Mesenteric fat pad (tissue), 1 donor: ENCODE data around the gene EPAS1. TPM values are rescaled to one million over a fixed set of nuclear protein-coding genes. Genes with fewer than 3 reads are reported as not detected.

ENCODE experiments used
- DNase-seq: peaks from one replicate; pipeline ENCODE4 v3.0.0-alpha.2; 2020; ENCODE audit warnings: low spot score
- total RNA-seq: library from RNA; stranded (reverse); fragmentation: NEBNext Ultra II Directional; extraction: Animal tissue kit (Norgen Biotek cat#: 25700); gene quantifications from one replicate; pipeline ENCODE4 v1.2.1, GENCODE V29; 2021
- donor health status: DM: yes; HTN: yes; CAD: no.

Gene EPAS1
- total RNA-seq, 1 donor from 2014 or later = 717 TPM

GRCh38 chr2:46300406-46300832 is 3.2 kb downstream of the EPAS1 start:
- DNase-seq = no peak

GRCh38 chr2:46302005-46302695 is 4.9 kb downstream of the EPAS1 start:
- DNase-seq = no peak

GRCh38 chr2:46303233-46303632 is 6.0 kb downstream of the EPAS1 start:
- no peak for DNase-seq

GRCh38 chr2:46303822-46304221 is 6.6 kb downstream of the EPAS1 start:
- DNase-seq = no peak

- DNase-seq = no peak
Observed at GRCh38 chr2:46304635-46305034, 7.4 kb downstream of the EPAS1 start.

- no peak for DNase-seq
Observed at GRCh38 chr2:46305187-46305586, 8.0 kb downstream of the EPAS1 start.

GRCh38 chr2:46305767-46306166 is 8.6 kb downstream of the EPAS1 start:
- DNase-seq = no peak

GRCh38 chr2:46306330-46306751 is 9.1 kb downstream of the EPAS1 start:
- DNase-seq = no peak

- no peak for DNase-seq
Observed at GRCh38 chr2:46306988-46307655, 9.9 kb downstream of the EPAS1 start.

- no peak for DNase-seq
Observed at GRCh38 chr2:46308081-46308480, 10.9 kb downstream of the EPAS1 start.

- DNase-seq = no peak
Observed at GRCh38 chr2:46308629-46309028, 11.4 kb downstream of the EPAS1 start.

GRCh38 chr2:46309052-46309953 is 12.1 kb downstream of the EPAS1 start:
- no peak for DNase-seq

- DNase-seq = no peak
Observed at GRCh38 chr2:46310446-46310845, 13.2 kb downstream of the EPAS1 start.

GRCh38 chr2:46311651-46312223 is 14.5 kb downstream of the EPAS1 start:
- no peak for DNase-seq

GRCh38 chr2:46313063-46313462 is 15.9 kb downstream of the EPAS1 start:
- DNase-seq = no peak

GRCh38 chr2:46314065-46314835 is 17.0 kb downstream of the EPAS1 start:
- no peak for DNase-seq

- peak; percentile 92 for DNase-seq
Observed at GRCh38 chr2:46315103-46315890, 18.1 kb downstream of the EPAS1 start.

- DNase-seq = no peak
Observed at GRCh38 chr2:46317094-46317486, 19.9 kb downstream of the EPAS1 start.

- DNase-seq = no peak
Observed at GRCh38 chr2:46318579-46319460, 21.6 kb downstream of the EPAS1 start.
